GM12875 (cell line): Measurements from ENCODE around the gene MAP1B.

Source experiments
- H3K4me3 ChIP-seq: one replicate; pipeline ENCODE4 v1.5.1; 2011; ENCODE audit warnings: low read depth, low read length, control low read depth
- TF ChIP-seq, protein P1 (sequence below): IDR thresholded peaks from 2 replicates; pipeline ENCODE4 v1.5.1; 2011; ENCODE audit warnings: low read depth, mild to moderate bottlenecking, control low read depth, inconsistent platforms, low read length, moderate library complexity, borderline replicate concordance; ENCODE audit not compliant: insufficient read depth

The MAP1B gene

DNA sequence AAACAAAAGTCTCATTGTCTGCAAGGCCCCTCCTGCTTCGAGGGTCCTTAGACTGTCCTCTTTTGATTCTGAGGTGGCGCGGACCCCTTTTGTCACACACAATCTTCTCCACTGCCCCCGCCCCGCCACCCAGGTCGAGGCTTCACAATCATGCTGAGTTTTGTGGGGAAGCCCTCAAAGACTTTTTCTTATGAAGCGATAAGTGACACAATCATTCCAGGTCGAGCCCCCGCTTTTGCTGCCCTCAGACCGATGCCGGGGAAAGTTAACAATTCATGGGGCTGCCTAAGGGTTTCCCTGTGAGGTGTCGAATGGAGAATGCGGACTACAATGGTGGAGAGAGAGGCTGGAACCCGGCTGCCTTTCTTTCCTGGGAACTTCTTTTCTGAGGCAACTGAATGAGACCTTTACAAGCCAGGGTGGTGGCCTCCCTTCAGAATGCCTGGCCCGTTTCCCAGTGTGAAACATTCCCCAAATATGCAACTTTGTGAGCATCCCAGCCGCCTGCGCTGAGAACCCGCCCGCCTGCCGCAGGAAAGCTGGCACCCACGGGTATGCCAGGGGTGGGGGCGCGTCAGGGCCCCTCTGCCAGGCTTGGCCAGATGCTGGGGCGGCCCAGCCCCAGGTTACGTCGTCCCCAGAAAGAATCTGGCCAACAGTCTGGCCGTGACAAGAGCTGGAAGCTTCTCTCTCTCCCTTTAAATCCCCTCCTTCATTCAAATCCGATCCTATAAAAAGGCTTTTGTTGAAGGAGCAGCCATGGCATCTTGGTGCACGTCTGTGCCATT lies 71.9 kb downstream of the MAP1B start:
- no peak overlapping the region for H3K4me3 ChIP-seq
- TF ChIP-seq, protein P1, sequence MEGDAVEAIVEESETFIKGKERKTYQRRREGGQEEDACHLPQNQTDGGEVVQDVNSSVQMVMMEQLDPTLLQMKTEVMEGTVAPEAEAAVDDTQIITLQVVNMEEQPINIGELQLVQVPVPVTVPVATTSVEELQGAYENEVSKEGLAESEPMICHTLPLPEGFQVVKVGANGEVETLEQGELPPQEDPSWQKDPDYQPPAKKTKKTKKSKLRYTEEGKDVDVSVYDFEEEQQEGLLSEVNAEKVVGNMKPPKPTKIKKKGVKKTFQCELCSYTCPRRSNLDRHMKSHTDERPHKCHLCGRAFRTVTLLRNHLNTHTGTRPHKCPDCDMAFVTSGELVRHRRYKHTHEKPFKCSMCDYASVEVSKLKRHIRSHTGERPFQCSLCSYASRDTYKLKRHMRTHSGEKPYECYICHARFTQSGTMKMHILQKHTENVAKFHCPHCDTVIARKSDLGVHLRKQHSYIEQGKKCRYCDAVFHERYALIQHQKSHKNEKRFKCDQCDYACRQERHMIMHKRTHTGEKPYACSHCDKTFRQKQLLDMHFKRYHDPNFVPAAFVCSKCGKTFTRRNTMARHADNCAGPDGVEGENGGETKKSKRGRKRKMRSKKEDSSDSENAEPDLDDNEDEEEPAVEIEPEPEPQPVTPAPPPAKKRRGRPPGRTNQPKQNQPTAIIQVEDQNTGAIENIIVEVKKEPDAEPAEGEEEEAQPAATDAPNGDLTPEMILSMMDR = no peak

- TF ChIP-seq, protein P1 = no peak
- no peak overlapping the region for H3K4me3 ChIP-seq
These were observed 72.7 kb downstream of the MAP1B start for GRCh38 chr5:72179816-72180440.

DNA sequence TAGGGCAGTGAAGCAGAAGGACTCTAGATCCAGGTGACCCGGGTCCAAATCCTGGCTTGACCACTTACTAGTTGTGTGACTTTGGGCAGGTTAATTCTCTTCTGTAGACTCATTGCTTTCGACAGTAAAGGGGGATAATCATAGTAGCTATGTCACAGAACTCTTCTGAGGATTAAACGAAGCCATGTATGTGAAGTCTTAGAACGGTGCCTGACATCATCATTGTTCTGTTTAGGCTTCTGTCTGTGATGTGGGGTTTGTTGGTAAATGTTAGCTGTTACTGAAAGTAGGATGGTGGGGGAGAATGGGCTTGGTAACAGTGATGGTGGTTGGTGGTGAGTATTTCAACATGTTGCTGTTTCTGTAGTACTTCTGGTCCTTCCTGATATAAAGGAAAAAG lies 73.7 kb downstream of the MAP1B start:
- no peak overlapping the region for H3K4me3 ChIP-seq

DNA sequence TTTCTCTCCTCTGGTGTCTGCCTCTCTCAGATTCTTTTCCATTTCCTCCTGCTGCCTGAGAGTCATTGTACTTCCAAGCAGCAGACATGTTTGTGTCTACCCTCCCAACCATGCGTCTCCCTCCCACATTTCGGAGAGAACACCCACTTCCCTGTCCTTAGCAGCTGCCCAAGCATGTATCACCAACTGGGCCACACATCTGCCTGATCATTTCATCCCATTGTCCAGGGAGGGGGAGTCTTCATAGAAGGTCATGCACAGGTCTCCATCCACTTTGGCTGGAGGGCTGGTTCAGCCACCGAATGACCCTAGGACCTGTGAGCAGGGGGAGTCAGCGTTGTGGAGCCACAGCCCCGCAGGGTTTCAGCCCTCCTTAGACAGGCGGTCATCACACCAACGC lies 75.4 kb downstream of the MAP1B start:
- TF ChIP-seq, protein P1 = no peak
- no peak overlapping the region for H3K4me3 ChIP-seq

More for the DNA sequence above, 73.7 kb downstream of the MAP1B start:
- TF ChIP-seq, protein P1 = no peak

GRCh38 chr5:72183101-72183520 lies 75.8 kb downstream of the MAP1B start:
- TF ChIP-seq, protein P1 = no peak

DNA sequence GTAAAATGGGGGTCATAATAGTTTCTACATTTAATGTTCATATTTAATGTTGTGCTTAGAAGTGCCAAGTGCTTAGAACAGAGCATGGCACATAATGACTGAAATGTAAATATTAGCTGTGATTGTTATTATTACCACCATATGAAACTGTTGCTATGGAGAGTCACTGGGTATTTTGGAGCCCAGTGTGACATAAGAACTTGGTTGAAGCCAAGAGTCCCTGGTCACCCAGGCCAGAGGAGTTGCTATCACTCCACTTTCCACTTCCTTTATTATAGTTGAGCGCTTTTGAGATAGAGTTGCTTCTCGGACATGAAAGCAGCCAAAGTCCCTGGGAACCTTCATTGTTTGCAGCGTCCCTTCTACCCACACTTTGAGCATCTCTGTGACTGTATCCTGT lies 77.1 kb downstream of the MAP1B start:
- TF ChIP-seq, protein P1 = no peak
- H3K4me3 ChIP-seq = no peak overlapping the region

More at GRCh38 chr5:72183101-72183520, 75.8 kb downstream of the MAP1B start:
- H3K4me3 ChIP-seq = no peak overlapping the region
